Measurements from ENCODE around the gene ENKD1.

ENKD1 gene

GRCh38 chr16:67666559-67667452 lies at the start of gene ENKD1, which contains the start of gene C16orf86:
TSS of gene ENKD1 (minus strand) at chr16:67666750. CDS start at chr16:67666442, 308 bp downstream.
TSS of gene C16orf86 (plus strand) at chr16:67666814. CDS start at chr16:67666971, 157 bp downstream.
- Mint-ChIP-seq H3K9me3 (no peaks in the 10 kb centered on the region), H3K4me3 (peak within 1 kb of the TSS; percentile 97 to 99), H3K27me3 (no peaks in the 10 kb centered on the region), H3K27ac (peak within 1 kb of the TSS; percentile 84 to 94), H3K4me1 (peaks cover 51% of the 10 kb centered on the region)
- ATAC-seq: peak; percentile 74
- DNase-seq: peak; percentile 74 to 82

- H3K27me3 Mint-ChIP-seq: no peaks in the 10 kb centered on the region
- no peak for DNase-seq
- no peak overlapping the region for H3K27ac Mint-ChIP-seq
- peaks cover 29% of the 10 kb centered on the region for H3K4me1 Mint-ChIP-seq
- ATAC-seq: no peak
- H3K9me3 Mint-ChIP-seq: no peaks in the 10 kb centered on the region
- no peak overlapping the region for H3K4me3 Mint-ChIP-seq
These were observed 49.5 kb upstream of the ENKD1 start for GRCh38 chr16:67716097-67716496.

GRCh38 chr16:67714522-67714921 lies 48.0 kb upstream of the ENKD1 start:
- Mint-ChIP-seq H3K4me3 (no peak overlapping the region), H3K27ac (no peak overlapping the region), H3K9me3 (no peaks in the 10 kb centered on the region), H3K4me1 (peaks cover 19% of the 10 kb centered on the region), H3K27me3 (no peaks in the 10 kb centered on the region)
- no peak for DNase-seq
- no peak for ATAC-seq

GRCh38 chr16:67713647-67714273 lies 47.2 kb upstream of the ENKD1 start:
- H3K27me3 Mint-ChIP-seq: no peaks in the 10 kb centered on the region
- DNase-seq (no peak), ATAC-seq (no peak)
- peaks cover 15% of the 10 kb centered on the region for H3K4me1 Mint-ChIP-seq
- H3K4me3 Mint-ChIP-seq: no peak overlapping the region
- no peaks in the 10 kb centered on the region for H3K9me3 Mint-ChIP-seq
- H3K27ac Mint-ChIP-seq: peak overlapping the region in 1 of 2 donors; percentile 24

- no peaks in the 10 kb centered on the region for H3K27me3 Mint-ChIP-seq
- no peak for ATAC-seq
- no peak overlapping the region for H3K4me3 Mint-ChIP-seq
- DNase-seq: no peak
- no peaks in the 10 kb centered on the region for H3K4me1 Mint-ChIP-seq
- no peak overlapping the region for H3K27ac Mint-ChIP-seq
- H3K9me3 Mint-ChIP-seq: no peaks in the 10 kb centered on the region
These were observed 44.1 kb upstream of the ENKD1 start for GRCh38 chr16:67710607-67711006.

GRCh38 chr16:67709050-67709449 lies 42.5 kb upstream of the ENKD1 start:
- Mint-ChIP-seq H3K27ac (no peak overlapping the region), H3K4me3 (no peak overlapping the region), H3K4me1 (peaks cover 7% of the 10 kb centered on the region), H3K27me3 (no peaks in the 10 kb centered on the region), H3K9me3 (no peaks in the 10 kb centered on the region)
- no peak for DNase-seq
- ATAC-seq: no peak

GRCh38 chr16:67708368-67708771 lies 41.8 kb upstream of the ENKD1 start:
- Mint-ChIP-seq H3K27ac (no peak overlapping the region), H3K9me3 (no peaks in the 10 kb centered on the region), H3K4me1 (peaks cover 14% of the 10 kb centered on the region), H3K27me3 (no peaks in the 10 kb centered on the region), H3K4me3 (no peak overlapping the region)
- DNase-seq: no peak
- ATAC-seq: no peak

GRCh38 chr16:67707790-67708189 lies 41.2 kb upstream of the ENKD1 start:
- no peaks in the 10 kb centered on the region for H3K27me3 Mint-ChIP-seq
- H3K4me1 Mint-ChIP-seq: peaks cover 20% of the 10 kb centered on the region
- no peak overlapping the region for H3K27ac Mint-ChIP-seq
- DNase-seq (no peak), ATAC-seq (no peak)
- no peaks in the 10 kb centered on the region for H3K9me3 Mint-ChIP-seq
- H3K4me3 Mint-ChIP-seq: no peak overlapping the region

GRCh38 chr16:67707210-67707609 lies 40.7 kb upstream of the ENKD1 start:
- DNase-seq (no peak), ATAC-seq (no peak)
- Mint-ChIP-seq H3K4me3 (no peak overlapping the region), H3K4me1 (peaks cover 20% of the 10 kb centered on the region), H3K27me3 (no peaks in the 10 kb centered on the region), H3K27ac (no peak overlapping the region), H3K9me3 (no peaks in the 10 kb centered on the region)

- Mint-ChIP-seq H3K4me3 (no peak overlapping the region), H3K9me3 (no peaks in the 10 kb centered on the region), H3K4me1 (peaks cover 20% of the 10 kb centered on the region), H3K27ac (no peak overlapping the region), H3K27me3 (no peaks in the 10 kb centered on the region)
- DNase-seq (no peak), ATAC-seq (no peak)
These were observed 37.6 kb upstream of the ENKD1 start for GRCh38 chr16:67704110-67704509.

GRCh38 chr16:67703626-67704025 lies 37.1 kb upstream of the ENKD1 start:
- Mint-ChIP-seq H3K4me1 (peaks cover 20% of the 10 kb centered on the region), H3K4me3 (peak overlapping the region in 1 of 2 donors; percentile 19), H3K27me3 (no peaks in the 10 kb centered on the region), H3K27ac (peak overlapping the region; percentile 47 to 90), H3K9me3 (no peaks in the 10 kb centered on the region)
- ATAC-seq (peak; percentile 98), DNase-seq (peak; percentile 4 to 33)

- ATAC-seq (no peak), DNase-seq (no peak)
- Mint-ChIP-seq H3K4me3 (no peak overlapping the region), H3K27me3 (no peaks in the 10 kb centered on the region), H3K27ac (no peak overlapping the region), H3K9me3 (no peaks in the 10 kb centered on the region), H3K4me1 (peaks cover 20% of the 10 kb centered on the region)
These were observed 35.6 kb upstream of the ENKD1 start for GRCh38 chr16:67702130-67702529.

GRCh38 chr16:67701420-67701819 lies 34.9 kb upstream of the ENKD1 start:
- no peak overlapping the region for H3K27ac Mint-ChIP-seq
- ATAC-seq: no peak
- peaks cover 20% of the 10 kb centered on the region for H3K4me1 Mint-ChIP-seq
- DNase-seq: no peak
- no peak overlapping the region for H3K4me3 Mint-ChIP-seq
- no peaks in the 10 kb centered on the region for H3K9me3 Mint-ChIP-seq
- no peaks in the 10 kb centered on the region for H3K27me3 Mint-ChIP-seq

- ATAC-seq (no peak), DNase-seq (no peak)
- Mint-ChIP-seq H3K4me3 (no peak overlapping the region), H3K27me3 (no peaks in the 10 kb centered on the region), H3K9me3 (no peaks in the 10 kb centered on the region), H3K27ac (no peak overlapping the region), H3K4me1 (peaks cover 15% of the 10 kb centered on the region)
These were observed 32.7 kb upstream of the ENKD1 start for GRCh38 chr16:67699265-67699664.

GRCh38 chr16:67697422-67698185 lies 31.1 kb upstream of the ENKD1 start:
- no peak overlapping the region for H3K4me3 Mint-ChIP-seq
- H3K9me3 Mint-ChIP-seq: no peaks in the 10 kb centered on the region
- no peaks in the 10 kb centered on the region for H3K27me3 Mint-ChIP-seq
- ATAC-seq (no peak), DNase-seq (no peak)
- H3K4me1 Mint-ChIP-seq: peaks cover 2% of the 10 kb centered on the region
- H3K27ac Mint-ChIP-seq: no peak overlapping the region

- no peak for DNase-seq
- Mint-ChIP-seq H3K27me3 (no peaks in the 10 kb centered on the region), H3K4me1 (peaks cover 4% of the 10 kb centered on the region), H3K4me3 (no peak overlapping the region), H3K9me3 (no peaks in the 10 kb centered on the region), H3K27ac (no peak overlapping the region)
- ATAC-seq: no peak
These were observed 28.1 kb upstream of the ENKD1 start for GRCh38 chr16:67694611-67695010.

All from stimulated activated naive CD8-positive, alpha-beta T cell treated with anti-CD3 and anti-CD28 coated beads, Interleukin-15, amount 100 ng/mL, for 72 hours (primary cell).